ENCODE data around the gene WFDC1.

DNA sequence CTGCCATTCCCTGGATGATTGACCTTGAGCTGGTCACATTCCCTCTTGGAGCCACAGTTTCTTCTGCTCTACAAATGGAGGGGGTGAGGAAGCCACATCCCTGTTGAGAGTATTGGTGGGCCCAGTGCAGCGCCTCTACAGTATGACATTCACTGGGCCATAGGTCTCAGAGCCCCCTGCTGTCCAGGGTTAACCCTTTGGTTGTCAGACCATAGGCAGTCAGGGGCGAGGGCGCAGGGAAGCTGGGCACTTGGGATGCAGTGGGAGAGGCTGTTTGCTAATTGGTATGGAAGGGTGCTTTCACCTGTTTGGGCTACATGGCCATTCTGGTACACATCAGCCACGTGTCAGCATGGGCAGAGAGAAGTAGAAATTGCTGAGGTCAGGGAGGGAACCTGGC is 27.3 kb upstream of the WFDC1 start:
- TF ChIP-seq CTCF (conservative IDR thresholded peaks at IDR 0.05 in 1 of 2, IDR thresholded peaks at IDR 0.05 in 1 of 2; ENCODE audit: low read depth in 1 of 2, low read length in 2 of 2) (no peak), EZH2 (IDR thresholded peaks at IDR 0.05; ENCODE audit: low read length, missing control alignments) (no peak)
